ENCODE data around the gene MRPL24.

MRPL24 gene

GRCh38 chr1:156773607-156774006 is 32.7 kb upstream of the MRPL24 start:
- no peak overlapping the region for H3K27ac ChIP-seq (ENCODE audit: low read depth, low read length)
- H3K4me1 ChIP-seq (ENCODE audit: control insufficient read depth in 5 of 5, insufficient read depth in 5 of 5, low read length in 5 of 5), result peaks cover 6 to 46% (median 38%) of the 10 kb centered on the region in 5 donors

DNA sequence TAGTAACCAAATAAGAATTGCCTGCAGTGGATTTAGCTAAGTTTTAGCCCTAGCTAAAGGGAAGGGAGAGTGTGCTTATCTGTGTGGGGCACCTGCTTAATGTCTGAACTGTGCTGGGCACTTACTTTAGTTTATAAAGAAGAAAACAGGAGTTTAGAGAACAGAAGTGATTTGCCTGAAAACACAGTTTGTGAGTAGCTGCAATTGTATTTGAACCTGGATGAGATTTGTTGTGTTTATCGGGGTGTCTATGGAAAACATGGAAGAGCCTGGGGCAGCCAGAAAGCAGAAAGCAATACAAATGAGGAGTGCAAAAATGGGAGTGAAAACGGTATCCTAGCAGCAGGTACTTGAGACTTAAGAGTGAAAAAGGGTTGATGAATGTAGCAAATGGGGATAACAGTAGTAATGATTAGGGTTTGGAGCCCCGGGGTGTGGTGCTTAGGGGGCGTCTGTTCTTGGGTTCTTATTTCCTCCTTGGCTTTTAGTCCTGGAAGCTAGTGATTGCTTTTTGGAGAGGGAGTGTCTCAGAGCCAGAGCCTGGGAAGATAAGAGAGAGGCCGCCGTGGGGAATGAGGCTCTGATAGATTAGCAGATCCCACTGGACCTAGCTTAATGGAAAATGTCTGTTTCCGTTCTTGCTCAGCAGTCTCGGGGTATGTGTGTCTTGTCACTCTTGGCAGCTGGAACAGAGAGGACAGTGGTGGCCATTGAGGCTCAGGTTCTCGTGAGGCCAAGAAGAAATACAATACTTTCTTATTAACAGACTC is 32.0 kb upstream of the MRPL24 start:
- Histone ChIP-seq H3K9me3 (ENCODE audit: control insufficient read depth in 5 of 5, low read length in 5 of 5) (no peaks in the 10 kb centered on the region), H3K4me3 (ENCODE audit: low read depth in 1 of 5, low read length in 5 of 5) (no peak overlapping the region), H3K4me1 (ENCODE audit: control insufficient read depth in 5 of 5, insufficient read depth in 5 of 5, low read length in 5 of 5) (peaks cover 7 to 50% (median 44%) of the 10 kb centered on the region in 5 donors), H3K27me3 (ENCODE audit: control insufficient read depth in 5 of 5, insufficient read depth in 4 of 5, low read length in 5 of 5) (no peaks in the 10 kb centered on the region), H3K9ac (ENCODE audit: low read length in 5 of 5) (peak overlapping the region in 4 of 5 donors; percentile 15 to 41 (median 27)), H3K27ac (ENCODE audit: low read depth, low read length) (no peak overlapping the region), H3K36me3 (ENCODE audit: control insufficient read depth in 5 of 5, insufficient read depth in 5 of 5, low read length in 5 of 5) (peaks cover 5 to 22% (median 8%) of the 10 kb centered on the region in 5 donors)

More at GRCh38 chr1:156773607-156774006, 32.7 kb upstream of the MRPL24 start:
- Histone ChIP-seq H3K9ac (ENCODE audit: low read length in 5 of 5) (no peak overlapping the region), H3K4me3 (ENCODE audit: low read depth in 1 of 5, low read length in 5 of 5) (no peak overlapping the region), H3K27me3 (ENCODE audit: control insufficient read depth in 5 of 5, insufficient read depth in 4 of 5, low read length in 5 of 5) (no peaks in the 10 kb centered on the region), H3K9me3 (ENCODE audit: control insufficient read depth in 5 of 5, low read length in 5 of 5) (no peaks in the 10 kb centered on the region), H3K36me3 (ENCODE audit: control insufficient read depth in 5 of 5, insufficient read depth in 5 of 5, low read length in 5 of 5) (peaks cover 5 to 22% (median 8%) of the 10 kb centered on the region in 5 donors)

DNA sequence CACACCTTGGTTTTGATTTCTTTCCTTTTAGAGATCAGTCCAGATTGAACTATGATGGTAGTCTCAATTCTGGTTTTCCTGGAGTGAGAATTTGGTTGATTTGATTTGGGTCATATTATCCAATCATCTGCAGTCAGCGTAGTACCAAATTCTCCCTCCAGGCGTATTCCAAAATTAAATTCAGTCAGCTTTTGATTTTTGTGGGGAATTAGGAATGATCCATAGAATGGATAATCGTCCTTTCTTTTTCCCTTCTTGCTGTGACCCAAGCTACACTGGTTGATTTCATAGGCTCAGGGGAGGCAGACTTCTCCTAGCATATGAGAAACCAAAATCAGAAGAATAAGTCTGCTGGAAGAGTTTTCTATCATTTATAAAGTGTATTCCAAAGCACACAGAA is 31.3 kb upstream of the MRPL24 start:
- Histone ChIP-seq H3K9ac (ENCODE audit: low read length in 5 of 5) (peak overlapping the region in 2 of 5 donors; percentile 15 to 41), H3K4me1 (ENCODE audit: control insufficient read depth in 5 of 5, insufficient read depth in 5 of 5, low read length in 5 of 5) (peaks cover 7 to 46% (median 43%) of the 10 kb centered on the region in 5 donors), H3K4me3 (ENCODE audit: low read depth in 1 of 5, low read length in 5 of 5) (no peak overlapping the region), H3K27me3 (ENCODE audit: control insufficient read depth in 5 of 5, insufficient read depth in 4 of 5, low read length in 5 of 5) (no peaks in the 10 kb centered on the region), H3K27ac (ENCODE audit: low read depth, low read length) (no peak overlapping the region), H3K9me3 (ENCODE audit: control insufficient read depth in 5 of 5, low read length in 5 of 5) (no peaks in the 10 kb centered on the region), H3K36me3 (ENCODE audit: control insufficient read depth in 5 of 5, insufficient read depth in 5 of 5, low read length in 5 of 5) (peaks cover 5 to 22% (median 8%) of the 10 kb centered on the region in 5 donors)

- Histone ChIP-seq H3K27me3 (ENCODE audit: control insufficient read depth in 5 of 5, insufficient read depth in 4 of 5, low read length in 5 of 5) (no peaks in the 10 kb centered on the region), H3K36me3 (ENCODE audit: control insufficient read depth in 5 of 5, insufficient read depth in 5 of 5, low read length in 5 of 5) (peaks cover 5 to 22% (median 8%) of the 10 kb centered on the region in 5 donors), H3K27ac (ENCODE audit: low read depth, low read length) (no peak overlapping the region), H3K9ac (ENCODE audit: low read length in 5 of 5) (peak overlapping the region; percentile 79 to 100 (median 100)), H3K4me1 (ENCODE audit: control insufficient read depth in 5 of 5, insufficient read depth in 5 of 5, low read length in 5 of 5) (peaks cover 13 to 55% (median 43%) of the 10 kb centered on the region in 5 donors), H3K4me3 (ENCODE audit: low read depth in 1 of 5, low read length in 5 of 5) (peak overlapping the region; percentile 91 to 98 (median 95)), H3K9me3 (ENCODE audit: control insufficient read depth in 5 of 5, low read length in 5 of 5) (no peaks in the 10 kb centered on the region)
Measured at GRCh38 chr1:156768610-156769295, 27.9 kb upstream of the MRPL24 start.

DNA sequence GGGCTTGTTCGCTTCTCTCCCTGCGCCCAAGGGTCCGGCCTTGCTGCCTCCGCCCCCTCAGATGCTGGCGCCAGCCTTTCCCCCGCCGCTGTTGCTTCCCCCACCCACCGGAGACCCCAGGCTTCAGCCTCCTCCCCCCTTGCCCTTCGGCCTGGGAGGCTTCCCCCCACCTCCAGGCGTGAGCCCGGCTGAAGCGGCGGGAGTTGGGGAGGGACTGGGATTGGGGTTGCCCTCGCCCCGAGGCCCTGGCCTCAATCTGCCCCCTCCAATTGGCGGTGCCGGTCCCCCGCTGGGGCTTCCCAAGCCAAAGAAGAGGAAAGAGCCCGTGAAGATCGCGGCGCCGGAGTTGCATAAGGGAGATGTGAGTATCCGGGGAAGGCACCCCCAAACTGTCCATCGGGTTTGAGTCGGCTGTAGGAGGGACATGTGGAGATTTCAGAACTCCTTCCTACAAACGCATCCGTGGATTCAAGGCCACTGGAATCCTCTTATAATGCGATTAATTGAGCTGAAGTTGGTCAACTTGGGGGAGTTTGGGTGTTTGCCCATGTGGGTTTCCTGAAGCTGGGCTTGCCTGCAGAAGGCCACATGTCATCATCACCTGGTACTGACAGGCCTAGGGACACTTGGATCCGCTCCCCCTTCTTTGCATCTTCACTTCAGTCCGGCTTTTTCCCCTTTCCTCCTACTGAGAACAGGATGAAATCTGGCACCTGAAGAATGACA is 27.2 kb upstream of the MRPL24 start:
- Histone ChIP-seq H3K27ac (ENCODE audit: low read depth, low read length) (peak overlapping the region; percentile 97), H3K4me1 (ENCODE audit: control insufficient read depth in 5 of 5, insufficient read depth in 5 of 5, low read length in 5 of 5) (peaks cover 11 to 49% (median 38%) of the 10 kb centered on the region in 5 donors), H3K4me3 (ENCODE audit: low read depth in 1 of 5, low read length in 5 of 5) (peak overlapping the region; percentile 91 to 98 (median 95)), H3K9ac (ENCODE audit: low read length in 5 of 5) (peak overlapping the region; percentile 95 to 100 (median 100)), H3K36me3 (ENCODE audit: control insufficient read depth in 5 of 5, insufficient read depth in 5 of 5, low read length in 5 of 5) (peaks cover 5 to 17% (median 8%) of the 10 kb centered on the region in 5 donors), H3K27me3 (ENCODE audit: control insufficient read depth in 5 of 5, insufficient read depth in 4 of 5, low read length in 5 of 5) (no peaks in the 10 kb centered on the region), H3K9me3 (ENCODE audit: control insufficient read depth in 5 of 5, low read length in 5 of 5) (no peaks in the 10 kb centered on the region)

- H3K9me3 ChIP-seq (ENCODE audit: control insufficient read depth in 5 of 5, low read length in 5 of 5), result no peaks in the 10 kb centered on the region
- peak within 1 kb of the TSS; percentile 95 to 100 (median 100) for H3K9ac ChIP-seq (ENCODE audit: low read length in 5 of 5)
- peak within 1 kb of the TSS; percentile 97 for H3K27ac ChIP-seq (ENCODE audit: low read depth, low read length)
- H3K4me1 ChIP-seq (ENCODE audit: control insufficient read depth in 5 of 5, insufficient read depth in 5 of 5, low read length in 5 of 5), result peaks cover 11 to 42% (median 32%) of the 10 kb centered on the region in 5 donors
- peak within 1 kb of the TSS; percentile 91 to 98 (median 95) for H3K4me3 ChIP-seq (ENCODE audit: low read depth in 1 of 5, low read length in 5 of 5)
- peaks cover 2 to 16% (median 7%) of the 10 kb centered on the region in 5 donors for H3K36me3 ChIP-seq (ENCODE audit: control insufficient read depth in 5 of 5, insufficient read depth in 5 of 5, low read length in 5 of 5)
- H3K27me3 ChIP-seq (ENCODE audit: control insufficient read depth in 5 of 5, insufficient read depth in 4 of 5, low read length in 5 of 5), result no peaks in the 10 kb centered on the region
Measured at GRCh38 chr1:156767101-156767878, 26.4 kb upstream of the MRPL24 start, which contains the start of gene PRCC. PRCC (plus strand) TSS chr1:156767535; CDS start chr1:156767772, 237 bp downstream.

DNA sequence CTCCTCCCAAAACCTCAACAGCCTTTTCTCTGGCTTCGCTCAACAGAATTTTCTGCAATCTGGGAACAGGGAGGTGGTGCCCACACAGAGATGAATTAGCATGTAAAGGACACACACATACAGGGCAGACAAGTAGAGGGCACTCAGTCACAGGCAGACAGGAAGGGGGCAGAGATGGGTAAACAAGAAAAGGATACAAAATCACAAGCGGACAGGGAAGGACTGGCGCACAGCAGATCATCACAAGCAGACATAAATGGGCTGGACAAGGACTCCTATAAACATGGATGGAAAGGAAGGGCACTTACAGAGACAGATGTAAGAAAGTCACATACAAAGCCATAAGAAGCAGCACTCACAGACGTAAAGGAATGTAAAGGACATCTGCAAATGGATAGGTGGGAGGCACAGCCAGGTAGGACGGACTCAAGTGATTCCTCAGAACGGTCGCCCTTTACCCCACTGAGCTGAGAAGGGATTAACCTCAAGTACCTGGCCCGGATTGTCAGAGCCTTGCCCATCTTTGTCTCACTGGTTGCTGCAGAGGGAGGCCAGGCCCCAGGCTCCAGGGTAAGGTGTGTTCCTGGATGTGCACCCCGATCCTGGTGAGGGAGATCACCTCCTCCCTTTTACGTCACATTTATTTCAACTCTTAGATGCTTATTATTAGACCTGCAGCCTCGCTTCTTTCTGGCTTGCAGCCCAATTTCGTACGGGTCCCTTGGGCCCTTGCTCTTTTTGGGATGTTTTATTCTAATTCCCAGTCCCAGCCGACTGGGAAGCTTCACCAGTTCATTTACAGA is 25.6 kb upstream of the MRPL24 start:
- peaks cover 11 to 41% (median 32%) of the 10 kb centered on the region in 5 donors for H3K4me1 ChIP-seq (ENCODE audit: control insufficient read depth in 5 of 5, insufficient read depth in 5 of 5, low read length in 5 of 5)
- H3K36me3 ChIP-seq (ENCODE audit: control insufficient read depth in 5 of 5, insufficient read depth in 5 of 5, low read length in 5 of 5), result peaks cover 0 to 15% (median 7%) of the 10 kb centered on the region in 5 donors
- no peaks in the 10 kb centered on the region for H3K9me3 ChIP-seq (ENCODE audit: control insufficient read depth in 5 of 5, low read length in 5 of 5)
- H3K4me3 ChIP-seq (ENCODE audit: low read depth in 1 of 5, low read length in 5 of 5), result peak overlapping the region; percentile 91 to 98 (median 95)
- H3K27ac ChIP-seq (ENCODE audit: low read depth, low read length), result peak overlapping the region; percentile 97
- H3K27me3 ChIP-seq (ENCODE audit: control insufficient read depth in 5 of 5, insufficient read depth in 4 of 5, low read length in 5 of 5), result no peaks in the 10 kb centered on the region
- peak overlapping the region; percentile 42 to 94 (median 84) for H3K9ac ChIP-seq (ENCODE audit: low read length in 5 of 5)

GRCh38 chr1:156765666-156766065 is 24.8 kb upstream of the MRPL24 start:
- Histone ChIP-seq H3K4me3 (ENCODE audit: low read depth in 1 of 5, low read length in 5 of 5) (no peak overlapping the region), H3K9ac (ENCODE audit: low read length in 5 of 5) (no peak overlapping the region), H3K27ac (ENCODE audit: low read depth, low read length) (no peak overlapping the region), H3K27me3 (ENCODE audit: control insufficient read depth in 5 of 5, insufficient read depth in 4 of 5, low read length in 5 of 5) (no peaks in the 10 kb centered on the region), H3K4me1 (ENCODE audit: control insufficient read depth in 5 of 5, insufficient read depth in 5 of 5, low read length in 5 of 5) (peaks cover 11 to 33% (median 26%) of the 10 kb centered on the region in 5 donors), H3K9me3 (ENCODE audit: control insufficient read depth in 5 of 5, low read length in 5 of 5) (no peaks in the 10 kb centered on the region), H3K36me3 (ENCODE audit: control insufficient read depth in 5 of 5, insufficient read depth in 5 of 5, low read length in 5 of 5) (peaks cover 0 to 7% (median 2%) of the 10 kb centered on the region in 5 donors)
